BJ (cell line): ENCODE measurements around the gene DNAJC17. TPM values are rescaled to one million over a fixed set of nuclear protein-coding genes. Genes with fewer than 3 reads are reported as not detected.

Source experiments
- CTCF ChIA-PET: fragments of 350-600 bp; formaldehyde crosslinking; extraction: SDS; loops from one replicate; lab custom pipeline; 2021; ENCODE audit warnings: antibody characterized with exemption, inconsistent platforms; lab: Yijun Ruan, JAX
- POLR2A ChIA-PET: fragments of 300-600 bp; sonication (Branson Sonifier 250); formaldehyde crosslinking; extraction: SDS; loops from one replicate; lab custom pipeline; 2021; ENCODE audit warnings: antibody characterized with exemption; lab: Charles Lee
- DNase-seq: peaks from one replicate; pipeline ENCODE4 v3.0.0-alpha.2; 2011; ENCODE audit warnings: low read depth
- H3K27me3 ChIP-seq: 2 replicates; pipeline ENCODE4 v1.6.0; 2011; ENCODE audit warnings: low read length; ENCODE audit not compliant: control insufficient read depth, insufficient read depth
- H3K36me3 ChIP-seq: 2 replicates; pipeline ENCODE4 v1.5.1; 2011; ENCODE audit warnings: low read length; ENCODE audit not compliant: control insufficient read depth, insufficient read depth
- H3K4me3 ChIP-seq: 2 replicates; pipeline ENCODE4 v1.5.1; 2011; ENCODE audit warnings: low read depth, mild to moderate bottlenecking, control low read depth, low read length
- CTCF ChIP-seq: IDR thresholded peaks from 2 replicates; pipeline ENCODE4 v1.5.1; 2011; ENCODE audit warnings: low read depth, mild to moderate bottlenecking, control low read depth, inconsistent platforms, low read length, moderate library complexity; ENCODE audit not compliant: insufficient read depth
- polyA plus RNA-seq: library from polyadenylated mRNA; depleted of rRNA; stranded (reverse); fragments of >200 nt; gene quantifications from 2 replicates; pipeline ENCODE4 v1.2.3, GENCODE V29; 2011

The DNAJC17 gene
- polyA plus RNA-seq, 1 experiment, result 37.1 TPM

- Histone ChIP-seq H3K4me3 (no peak overlapping the region), H3K36me3 (no peaks in the 10 kb centered on the region), H3K27me3 (no peaks in the 10 kb centered on the region)
- ChIA-PET POLR2A (interaction anchor here (0.6 kb wide), 1 partner anchor 15 kb away, joined by 3 read pairs; no protein-coding TSS in a partner anchor), CTCF (no interaction called here)
- TF ChIP-seq CTCF, result no peak
- peak; percentile 54 for DNase-seq
Observed at GRCh38 chr15:40793216-40793989, 13.9 kb downstream of the DNAJC17 start.

- TF ChIP-seq CTCF, result no peak
- CTCF ChIA-PET, result interaction anchor here (2.2 kb wide), 1 partner anchor 100 kb away, joined by 7 read pairs; no protein-coding TSS in a partner anchor
- Histone ChIP-seq H3K27me3 (no peaks in the 10 kb centered on the region), H3K4me3 (no peak overlapping the region), H3K36me3 (no peaks in the 10 kb centered on the region)
- DNase-seq, result no peak
- POLR2A ChIA-PET, result no interaction called here
Observed at GRCh38 chr15:40792394-40792793, 14.9 kb downstream of the DNAJC17 start.

- Histone ChIP-seq H3K36me3 (no peaks in the 10 kb centered on the region), H3K4me3 (no peak overlapping the region), H3K27me3 (no peaks in the 10 kb centered on the region)
- CTCF ChIA-PET, result interaction anchor here (0.9 to 2.2 kb wide), 2 partner anchors 67 to 102 kb away, joined by 3 to 7 read pairs; no protein-coding TSS in a partner anchor
- POLR2A ChIA-PET, result no interaction called here
- no peak for DNase-seq
- TF ChIP-seq CTCF, result no peak
Observed at GRCh38 chr15:40790718-40791117, 16.6 kb downstream of the DNAJC17 start.

GRCh38 chr15:40789999-40790398 lies 17.3 kb downstream of the DNAJC17 start:
- ChIA-PET CTCF (no interaction called here), POLR2A (no interaction called here)
- Histone ChIP-seq H3K27me3 (no peaks in the 10 kb centered on the region), H3K36me3 (no peaks in the 10 kb centered on the region), H3K4me3 (no peak overlapping the region)
- DNase-seq, result no peak
- TF ChIP-seq CTCF, result no peak

- Histone ChIP-seq H3K27me3 (no peaks in the 10 kb centered on the region), H3K4me3 (no peak overlapping the region), H3K36me3 (no peaks in the 10 kb centered on the region)
- no peak for DNase-seq
- TF ChIP-seq CTCF, result no peak
- ChIA-PET POLR2A (no interaction called here), CTCF (no interaction called here)
Observed at GRCh38 chr15:40789119-40789518, 18.2 kb downstream of the DNAJC17 start.
